GM23338 (cell line): ENCODE data around the gene FNDC11.

ENCODE experiments used
- EZH2 ChIP-seq: fragments of 200-600 bp; sonication (generic); IDR thresholded peaks from one replicate; pipeline ENCODE4 v1.8.0; 2017; ENCODE audit warnings: antibody characterized with exemption, mild to moderate bottlenecking, low read depth; ENCODE audit not compliant: unreplicated experiment
- POLR2AphosphoS5 ChIP-seq: IDR thresholded peaks from 2 replicates; pipeline ENCODE4 v1.6.1; 2016; ENCODE audit warnings: antibody characterized with exemption, low read depth
- ZNF114 ChIP-seq: fragments of 250-450 bp; sonication (Bioruptor Pico); IDR thresholded peaks from 2 replicates; pipeline ENCODE4 v1.5.0; 2020; ENCODE audit warnings: mild to moderate bottlenecking, moderate library complexity

- TF ChIP-seq POLR2AphosphoS5: no peak
- no peak for TF ChIP-seq ZNF114
- TF ChIP-seq EZH2: no peak
Observed at GRCh38 chr20:63587776-63588591, 34.0 kb downstream of the FNDC11 start.
